Activated B cell treated with CpG ODN at 0.5 μM for 24 hours (primary cell): ENCODE data around the gene ALKBH4. TPM values are rescaled to one million over a fixed set of nuclear protein-coding genes. Genes with fewer than 3 reads are reported as not detected.
A peak's percentile ranks its signal among the peaks of the same experiment; 100 is the strongest.

ENCODE experiments used
- ATAC-seq: fragments of 200-7000 bp; cut with Tn5 transposase; one replicate; pipeline ENCODE4 v1.10.0; 2021; ENCODE audit warnings: low read depth, mild to moderate bottlenecking, moderate library complexity
- CTCF ChIA-PET: fragments of 350-600 bp; sonication (Branson Sonifier 250); formaldehyde crosslinking; loops from one replicate; lab custom pipeline; 2021; ENCODE audit warnings: antibody characterized with exemption; lab: Charles Lee
- POLR2A ChIA-PET: fragments of 350-600 bp; sonication (Branson Sonifier 250); formaldehyde crosslinking; loops from one replicate; lab custom pipeline; 2021; ENCODE audit warnings: antibody characterized with exemption; lab: Charles Lee
- DNase-seq: peaks from one replicate; pipeline ENCODE4 v3.0.0; 2022
- H3K27ac Mint-ChIP-seq: one replicate; pipeline ENCODE4 v1.8.0; 2020; ENCODE audit warnings: mixed read lengths
- H3K27me3 Mint-ChIP-seq: one replicate; pipeline ENCODE4 v1.8.0; 2021; ENCODE audit warnings: mixed read lengths
- H3K36me3 Mint-ChIP-seq: one replicate; pipeline ENCODE4 v1.8.0; 2021; ENCODE audit warnings: low read depth, mixed read lengths
- H3K4me1 Mint-ChIP-seq: one replicate; pipeline ENCODE4 v1.8.0; 2021; ENCODE audit warnings: mixed read lengths
- H3K4me3 Mint-ChIP-seq: one replicate; pipeline ENCODE4 v1.8.0; 2020; ENCODE audit warnings: mild to moderate bottlenecking, mixed read lengths
- H3K9me3 Mint-ChIP-seq: one replicate; pipeline ENCODE4 v1.8.0; 2020; ENCODE audit warnings: mixed read lengths
- CTCF ChIP-seq: fragments of 200-600 bp; IDR thresholded peaks from one replicate; pipeline ENCODE4 v1.8.0; 2022; ENCODE audit warnings: antibody characterized with exemption, mild to moderate bottlenecking
- intact Hi-C: fragments of 100-400 bp; cut with micrococcal nuclease; formaldehyde crosslinking; loops from one replicate; pipeline ENCODE4 v1.15.1; 2024
- total RNA-seq: library from RNA; stranded (reverse); gene quantifications from 2 replicates; pipeline ENCODE4 v1.2.3, GENCODE V29; 2022

ALKBH4 gene
- total RNA-seq, 1 donor from 2014 or later, result 7.8 TPM

- Mint-ChIP-seq H3K9me3 (no peaks in the 10 kb centered on the region), H3K36me3 (peaks cover 40% of the 10 kb centered on the region), H3K27ac (peak overlapping the region; percentile 95), H3K4me3 (peak overlapping the region; percentile 25), H3K27me3 (no peaks in the 10 kb centered on the region), H3K4me1 (peaks cover 91% of the 10 kb centered on the region)
- POLR2A ChIA-PET, result interaction anchor here (0.6 to 32.9 kb wide), 8 partner anchors 7 to 47 kb away, joined by 3 to 886 read pairs (median 12); partner anchors contain the start of genes ALKBH4, ORAI2 and PRKRIP1
- ATAC-seq (no peak), DNase-seq (no peak)
- CTCF ChIA-PET, result no interaction called here
- TF ChIP-seq CTCF, result no peak
- intact Hi-C loops, result no loop called here
Measured at GRCh38 chr7:102418592-102418991, 46.1 kb downstream of the ALKBH4 start.

- intact Hi-C loops, result no loop called here
- POLR2A ChIA-PET, result interaction anchor here (0.6 to 32.9 kb wide), 7 partner anchors 9 to 1987 kb away, joined by 3 to 886 read pairs (median 18); partner anchors contain the start of gene ORAI2
- peak overlapping the region; percentile 95 for H3K27ac Mint-ChIP-seq
- H3K27me3 Mint-ChIP-seq, result no peaks in the 10 kb centered on the region
- peaks cover 48% of the 10 kb centered on the region for H3K36me3 Mint-ChIP-seq
- H3K4me1 Mint-ChIP-seq, result peaks cover 89% of the 10 kb centered on the region
- DNase-seq (no peak), ATAC-seq (no peak)
- TF ChIP-seq CTCF, result no peak
- CTCF ChIA-PET, result interaction anchor here (0.9 to 4.7 kb wide), 3 partner anchors 8 to 33 kb away, joined by 3 to 29 read pairs (median 5); no protein-coding TSS in a partner anchor
- peak overlapping the region; percentile 85 for H3K4me3 Mint-ChIP-seq
- no peaks in the 10 kb centered on the region for H3K9me3 Mint-ChIP-seq
Measured at GRCh38 chr7:102417105-102417504, 47.6 kb downstream of the ALKBH4 start.

GRCh38 chr7:102416406-102416805 lies 48.3 kb downstream of the ALKBH4 start:
- ATAC-seq (no peak), DNase-seq (no peak)
- Mint-ChIP-seq H3K4me1 (peaks cover 83% of the 10 kb centered on the region), H3K27ac (peak overlapping the region; percentile 95), H3K9me3 (no peaks in the 10 kb centered on the region), H3K36me3 (peaks cover 53% of the 10 kb centered on the region), H3K4me3 (peak overlapping the region; percentile 85), H3K27me3 (no peaks in the 10 kb centered on the region)
- intact Hi-C loops, result loop anchor here (1.0 kb wide), 2 partner anchors 8 kb away; no protein-coding TSS in a partner anchor
- ChIA-PET CTCF (interaction anchor here (0.8 to 4.7 kb wide), 8 partner anchors 10 to 41 kb away, joined by 3 to 29 read pairs (median 6); no protein-coding TSS in a partner anchor), POLR2A (interaction anchor here (0.7 to 32.9 kb wide), 12 partner anchors 8 to 1987 kb away, joined by 3 to 886 read pairs (median 5); partner anchors contain the start of genes ORAI2, PRKRIP1, SH2B2 and ZCWPW1)
- no peak for TF ChIP-seq CTCF

- ChIA-PET CTCF (interaction anchor here (0.8 to 4.7 kb wide), 10 partner anchors 10 to 42 kb away, joined by 3 to 29 read pairs (median 6); no protein-coding TSS in a partner anchor), POLR2A (interaction anchor here (0.9 to 32.9 kb wide), 11 partner anchors 9 to 1987 kb away, joined by 3 to 886 read pairs (median 6); partner anchors contain the start of genes ORAI2, PRKRIP1, SH2B2 and ZCWPW1)
- intact Hi-C loops, result loop anchor here (1.0 kb wide), 3 partner anchors 7 to 30 kb away; no protein-coding TSS in a partner anchor
- no peaks in the 10 kb centered on the region for H3K27me3 Mint-ChIP-seq
- ATAC-seq, result peak; percentile 81
- TF ChIP-seq CTCF, result no peak
- no peaks in the 10 kb centered on the region for H3K9me3 Mint-ChIP-seq
- peak overlapping the region; percentile 85 for H3K4me3 Mint-ChIP-seq
- H3K27ac Mint-ChIP-seq, result peak overlapping the region; percentile 95
- H3K4me1 Mint-ChIP-seq, result peaks cover 78% of the 10 kb centered on the region
- peak; percentile 48 for DNase-seq
- peaks cover 54% of the 10 kb centered on the region for H3K36me3 Mint-ChIP-seq
Measured at GRCh38 chr7:102415685-102416225, 48.9 kb downstream of the ALKBH4 start.

GRCh38 chr7:102413611-102414010 lies 51.1 kb downstream of the ALKBH4 start:
- CTCF ChIA-PET, result interaction anchor here (1.2 to 11.1 kb wide), 8 partner anchors 9 to 37 kb away, joined by 4 to 219 read pairs (median 16); no protein-coding TSS in a partner anchor
- intact Hi-C loops, result no loop called here
- H3K36me3 Mint-ChIP-seq, result peaks cover 66% of the 10 kb centered on the region
- no peak for TF ChIP-seq CTCF
- DNase-seq, result no peak
- H3K27ac Mint-ChIP-seq, result peak overlapping the region; percentile 56
- H3K9me3 Mint-ChIP-seq, result peaks cover 5% of the 10 kb centered on the region
- no peak for ATAC-seq
- H3K4me1 Mint-ChIP-seq, result peaks cover 76% of the 10 kb centered on the region
- POLR2A ChIA-PET, result interaction anchor here (1.4 to 32.9 kb wide), 6 partner anchors 12 to 52 kb away, joined by 5 to 886 read pairs (median 90); partner anchors contain the start of genes ORAI2 and PRKRIP1
- no peaks in the 10 kb centered on the region for H3K27me3 Mint-ChIP-seq
- H3K4me3 Mint-ChIP-seq, result no peak overlapping the region
